Fibroblast of pulmonary artery (primary cell): ENCODE results near the gene FGR.

Experiments
- DNase-seq: peaks from one replicate; pipeline ENCODE4 v3.0.0-alpha.2; 2010; ENCODE audit warnings: low read depth
- H3K4me3 ChIP-seq: replicated peaks from 2 replicates; pipeline ENCODE4 v1.5.1; 2011; ENCODE audit warnings: low read depth, mild to moderate bottlenecking, control low read depth, low read length, moderate library complexity
- CTCF ChIP-seq: IDR thresholded peaks from 2 replicates; pipeline ENCODE4 v1.5.1; 2011; ENCODE audit warnings: mild to moderate bottlenecking, control low read depth, low read length, inconsistent platforms; ENCODE audit errors: missing control alignments

The FGR gene

DNA sequence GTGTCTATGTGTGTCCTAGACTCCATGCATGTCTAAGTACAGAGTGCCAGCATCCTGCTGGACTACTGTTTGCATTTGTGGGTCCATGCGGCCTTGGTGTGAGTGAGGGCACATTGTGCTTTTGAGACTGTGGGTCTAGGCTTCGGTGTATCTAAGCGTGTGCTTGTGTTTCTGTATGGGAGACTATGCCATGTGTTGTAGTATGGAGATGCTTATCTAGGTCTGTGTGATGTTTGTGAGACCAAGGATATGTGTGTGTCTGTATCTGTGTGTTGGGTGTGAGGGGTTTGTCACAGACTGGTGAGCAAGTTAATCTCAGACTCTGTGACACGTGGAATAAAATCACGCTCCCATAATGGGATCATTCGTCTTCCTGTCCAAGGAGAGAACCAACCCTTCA is 45.5 kb downstream of the FGR start:
- no peak for TF ChIP-seq CTCF
- H3K4me3 ChIP-seq, result no peak overlapping the region
- DNase-seq, result no peak

GRCh38 chr1:27588256-27589232 is 46.4 kb downstream of the FGR start:
- no peak for TF ChIP-seq CTCF
- peak; percentile 45 for DNase-seq
- no peak overlapping the region for H3K4me3 ChIP-seq

- no peak for TF ChIP-seq CTCF
- no peak for DNase-seq
- no peak overlapping the region for H3K4me3 ChIP-seq
Measured at GRCh38 chr1:27585684-27586083, 49.3 kb downstream of the FGR start.

GRCh38 chr1:27584453-27584852 is 50.5 kb downstream of the FGR start:
- no peak for DNase-seq
- H3K4me3 ChIP-seq, result no peak overlapping the region
- no peak for TF ChIP-seq CTCF

- DNase-seq, result no peak
- TF ChIP-seq CTCF, result no peak
- H3K4me3 ChIP-seq, result no peak overlapping the region
Measured at GRCh38 chr1:27583479-27583878, 51.5 kb downstream of the FGR start.

DNA sequence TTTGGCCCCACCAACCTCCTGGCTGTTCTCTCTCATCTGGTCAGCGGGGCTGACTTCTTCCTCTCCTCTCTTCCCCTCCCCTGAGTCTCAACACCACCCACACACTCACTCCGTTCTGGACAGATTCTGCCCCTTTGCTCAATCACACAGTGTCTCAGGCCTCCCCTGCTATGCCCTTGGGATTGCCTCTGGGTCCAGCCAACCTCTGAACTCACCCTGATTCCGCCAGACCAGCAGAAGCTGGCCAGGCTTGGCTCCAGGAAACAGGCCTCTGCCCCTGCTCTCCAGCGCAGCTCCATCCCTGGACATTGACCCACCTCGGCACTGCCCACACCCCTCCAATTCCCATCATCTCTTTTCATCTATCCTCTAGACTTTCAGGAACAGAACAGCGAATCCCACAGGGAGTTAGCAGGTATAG is 53.2 kb downstream of the FGR start:
- no peak for TF ChIP-seq CTCF
- no peak for DNase-seq
- H3K4me3 ChIP-seq, result no peak overlapping the region
